Keratinocyte (primary cell): ENCODE data around the gene CCDC82. TPM values are rescaled to one million over a fixed set of nuclear protein-coding genes. Genes with fewer than 3 reads are reported as not detected.

Experiments used
- DNase-seq: peaks from one replicate; pipeline ENCODE4 v3.0.0-alpha.2; 2011; ENCODE audit warnings: low read depth, missing footprints, low spot score
- FAIRE-seq: peaks from 2 replicates; lab custom pipeline; 2011; peaks lifted over from hg19 to GRCh38; lab: Jason Lieb, UNC
- H2AFZ ChIP-seq: 2 replicates; pipeline ENCODE4 v1.6.0; 2012; ENCODE audit warnings: low read length, control low read depth, inconsistent platforms; ENCODE audit not compliant: control insufficient read depth
- H3K27ac ChIP-seq: 2 replicates; pipeline ENCODE4 v1.5.1; 2011; ENCODE audit warnings: low read length; ENCODE audit not compliant: control insufficient read depth, insufficient read depth
- H3K27me3 ChIP-seq: 3 replicates; pipeline ENCODE4 v1.6.0; 2011; ENCODE audit warnings: low read length; ENCODE audit not compliant: control insufficient read depth, insufficient read depth; ENCODE audit errors: extremely low read depth
- H3K36me3 ChIP-seq, 2 experiments: 2 replicates in 1 of 2; 3 replicates in 1 of 2; pipeline ENCODE4 v1.5.1; 2011; ENCODE audit warnings: low read length in 2 of 2, mild to moderate bottlenecking in 1 of 2; ENCODE audit not compliant: control insufficient read depth in 2 of 2, insufficient read depth in 2 of 2; ENCODE audit errors: extremely low read depth in 1 of 2
- H3K4me1 ChIP-seq: 3 replicates; pipeline ENCODE4 v1.5.1; 2011; ENCODE audit warnings: low read length; ENCODE audit not compliant: control insufficient read depth, insufficient read depth; ENCODE audit errors: extremely low read depth
- H3K4me2 ChIP-seq: 3 replicates; pipeline ENCODE4 v1.6.0; 2011; ENCODE audit warnings: low read depth, low read length; ENCODE audit not compliant: control insufficient read depth, insufficient read depth; ENCODE audit errors: extremely low read depth
- H3K4me3 ChIP-seq, 3 experiments: fragments of 200-600 bp in 1 of 3; sonication (generic) in 1 of 3; 2 replicates in 2 of 3; 3 replicates in 1 of 3; pipeline ENCODE4 v1.5.1; 2011 to 2016; ENCODE audit warnings: low read length in 3 of 3, mild to moderate bottlenecking in 3 of 3, control low read depth in 2 of 3, inconsistent platforms in 1 of 3, low read depth in 1 of 3, mixed read lengths in 1 of 3, mixed run types in 1 of 3, moderate library complexity in 1 of 3; ENCODE audit not compliant: control insufficient read depth in 2 of 3, insufficient read depth in 2 of 3; ENCODE audit errors: extremely low read depth in 1 of 3
- H3K79me2 ChIP-seq: 2 replicates; pipeline ENCODE4 v1.6.0; 2012; ENCODE audit warnings: low read length; ENCODE audit not compliant: control insufficient read depth, insufficient read depth
- H3K9ac ChIP-seq: 3 replicates; pipeline ENCODE4 v1.6.0; 2011; ENCODE audit warnings: low read length; ENCODE audit not compliant: control insufficient read depth, insufficient read depth; ENCODE audit errors: extremely low read depth
- H3K9me1 ChIP-seq: 3 replicates; pipeline ENCODE4 v1.6.0; 2011; ENCODE audit warnings: low read length; ENCODE audit not compliant: control insufficient read depth, insufficient read depth; ENCODE audit errors: extremely low read depth
- H3K9me3 ChIP-seq: 2 replicates; pipeline ENCODE4 v1.5.1; 2012; ENCODE audit warnings: low read depth, low read length; ENCODE audit not compliant: control insufficient read depth
- H4K20me1 ChIP-seq: 3 replicates; pipeline ENCODE4 v1.6.0; 2011; ENCODE audit warnings: low read length; ENCODE audit not compliant: control insufficient read depth, insufficient read depth; ENCODE audit errors: extremely low read depth
- EZH2 ChIP-seq: IDR thresholded peaks from one replicate; pipeline ENCODE4 v1.6.1; 2012; ENCODE audit warnings: inconsistent platforms, mild to moderate bottlenecking, low read length, moderate library complexity
- dilution Hi-C: fragments of 300-500 bp; cut with MboI; formaldehyde crosslinking; loops from one replicate; pipeline ENCODE4 v1.7.0; 2020; ENCODE audit warnings: low sequenced_read_pairs; ENCODE audit not compliant: extremely low pct_ligation_motif_present
- polyA plus RNA-seq, 5 experiments: library from polyadenylated mRNA; depleted of rRNA in 3 of 5; stranded (reverse) in 3 of 5; stranded (forward) in 1 of 5; unstranded in 1 of 5; fragments of >200 nt; gene quantifications; 1 replicate in 1 of 5; 2 replicates in 3 of 5; 3 replicates in 1 of 5; pipeline versions ENCODE4 v1.2.1 to v1.2.3, GENCODE V29; 2011 to 2012; ENCODE audit warnings: missing spikeins in 2 of 5, low read depth in 1 of 5, low replicate concordance in 1 of 5
- TF ChIP-seq, protein P1 (sequence below), 3 experiments: IDR thresholded peaks in 1 of 3; conservative IDR thresholded peaks in 1 of 3; optimal IDR thresholded peaks in 1 of 3; 2 replicates in 2 of 3; 3 replicates in 1 of 3; pipeline versions ENCODE3 to v1.5.1; 2011; ENCODE audit warnings: low read length in 3 of 3, mild to moderate bottlenecking in 3 of 3, moderate library complexity in 2 of 3, control low read depth in 1 of 3, inconsistent platforms in 1 of 3; ENCODE audit not compliant: insufficient read depth in 2 of 3; ENCODE audit errors: extremely low read depth in 1 of 3

CCDC82 gene
- polyA plus RNA-seq, 1 donor (not counting 4 experiments of a cell fraction or from before 2014, with no cell fraction given) = 19.3 TPM

DNA sequence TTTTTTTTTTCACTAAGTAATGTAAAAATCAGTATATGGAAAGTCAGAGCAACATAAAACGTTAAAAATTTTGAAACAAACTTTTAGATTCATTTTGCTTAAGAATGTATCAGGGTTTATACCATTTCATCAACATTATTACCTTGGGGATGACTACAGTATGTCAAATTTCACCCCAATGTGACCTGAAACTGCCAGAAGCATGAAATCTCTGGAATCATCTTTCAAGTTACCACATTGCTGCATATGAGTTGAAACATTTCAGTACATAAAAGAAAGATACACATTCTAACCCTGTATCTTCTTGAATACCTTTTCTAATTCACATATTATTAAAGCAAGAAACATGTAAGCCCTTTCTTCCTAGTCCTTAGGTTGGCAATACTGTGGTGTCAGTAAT lies 79.5 kb downstream of the CCDC82 start:
- DNase-seq (no peak), FAIRE-seq (no peak)
- H2AFZ ChIP-seq = no peak overlapping the region
- no peak overlapping the region for H3K27ac ChIP-seq
- no peak overlapping the region for H3K4me3 ChIP-seq
- H3K79me2 ChIP-seq = peaks cover 8% of the 10 kb centered on the region
- H4K20me1 ChIP-seq = no peaks in the 10 kb centered on the region
- no peaks in the 10 kb centered on the region for H3K36me3 ChIP-seq
- H3K27me3 ChIP-seq = no peaks in the 10 kb centered on the region
- dilution Hi-C loops = no loop called here
- no peaks in the 10 kb centered on the region for H3K9me3 ChIP-seq
- TF ChIP-seq EZH2 = no peak
- TF ChIP-seq, protein P1, sequence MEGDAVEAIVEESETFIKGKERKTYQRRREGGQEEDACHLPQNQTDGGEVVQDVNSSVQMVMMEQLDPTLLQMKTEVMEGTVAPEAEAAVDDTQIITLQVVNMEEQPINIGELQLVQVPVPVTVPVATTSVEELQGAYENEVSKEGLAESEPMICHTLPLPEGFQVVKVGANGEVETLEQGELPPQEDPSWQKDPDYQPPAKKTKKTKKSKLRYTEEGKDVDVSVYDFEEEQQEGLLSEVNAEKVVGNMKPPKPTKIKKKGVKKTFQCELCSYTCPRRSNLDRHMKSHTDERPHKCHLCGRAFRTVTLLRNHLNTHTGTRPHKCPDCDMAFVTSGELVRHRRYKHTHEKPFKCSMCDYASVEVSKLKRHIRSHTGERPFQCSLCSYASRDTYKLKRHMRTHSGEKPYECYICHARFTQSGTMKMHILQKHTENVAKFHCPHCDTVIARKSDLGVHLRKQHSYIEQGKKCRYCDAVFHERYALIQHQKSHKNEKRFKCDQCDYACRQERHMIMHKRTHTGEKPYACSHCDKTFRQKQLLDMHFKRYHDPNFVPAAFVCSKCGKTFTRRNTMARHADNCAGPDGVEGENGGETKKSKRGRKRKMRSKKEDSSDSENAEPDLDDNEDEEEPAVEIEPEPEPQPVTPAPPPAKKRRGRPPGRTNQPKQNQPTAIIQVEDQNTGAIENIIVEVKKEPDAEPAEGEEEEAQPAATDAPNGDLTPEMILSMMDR (optimal IDR thresholded peaks at IDR 0.05 in 1 of 3, IDR thresholded peaks at IDR 0.05 in 1 of 3, conservative IDR thresholded peaks at IDR 0.05 in 1 of 3; ENCODE audit: extremely low read depth in 1 of 3, insufficient read depth in 2 of 3, low read length in 3 of 3) = no peak
- H3K4me2 ChIP-seq = no peak overlapping the region
- no peak overlapping the region for H3K9ac ChIP-seq
- H3K9me1 ChIP-seq = no peaks in the 10 kb centered on the region
- H3K4me1 ChIP-seq = peaks cover 87% of the 10 kb centered on the region

DNA sequence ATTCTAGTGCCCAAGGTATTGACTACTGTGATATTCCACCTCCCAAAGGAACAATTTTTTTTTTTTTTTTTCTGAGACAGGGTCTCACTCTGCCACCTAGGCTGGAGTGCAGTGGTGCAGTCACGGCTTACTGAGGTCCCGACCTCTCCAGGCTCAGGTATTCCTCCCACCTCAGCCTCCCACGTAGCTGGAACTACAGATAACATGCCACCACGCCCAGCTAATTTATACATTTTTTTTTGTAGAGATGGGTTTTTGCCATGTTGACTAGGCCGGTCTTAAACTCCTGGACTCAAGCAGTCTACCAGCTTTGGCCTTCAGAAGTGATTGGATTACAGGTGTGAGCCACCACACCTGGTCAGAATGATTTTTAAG lies 80.1 kb downstream of the CCDC82 start:
- DNase-seq = no peak
- H2AFZ ChIP-seq = no peak overlapping the region
- H3K4me1 ChIP-seq = peaks cover 82% of the 10 kb centered on the region
- no peak overlapping the region for H3K9ac ChIP-seq
- no peaks in the 10 kb centered on the region for H3K9me3 ChIP-seq
- peak overlapping the region; percentile 99 for H3K27ac ChIP-seq
- FAIRE-seq = no peak
- no peaks in the 10 kb centered on the region for H3K9me1 ChIP-seq
- H3K79me2 ChIP-seq = peaks cover 9% of the 10 kb centered on the region
- TF ChIP-seq, protein P1 (optimal IDR thresholded peaks at IDR 0.05 in 1 of 3, IDR thresholded peaks at IDR 0.05 in 1 of 3, conservative IDR thresholded peaks at IDR 0.05 in 1 of 3; ENCODE audit: extremely low read depth in 1 of 3, insufficient read depth in 2 of 3, low read length in 3 of 3) = no peak
- H3K4me2 ChIP-seq = no peak overlapping the region
- H3K36me3 ChIP-seq = no peaks in the 10 kb centered on the region
- no peaks in the 10 kb centered on the region for H4K20me1 ChIP-seq
- no peaks in the 10 kb centered on the region for H3K27me3 ChIP-seq
- H3K4me3 ChIP-seq = no peak overlapping the region
- dilution Hi-C loops = no loop called here
